ENCODE results near the gene RFXANK. TPM values are rescaled to one million over a fixed set of nuclear protein-coding genes. Genes with fewer than 3 reads are reported as not detected.
"Not testable (repeated sequence)": the region's sequence is repeated elsewhere in the genome, so short reads cannot be mapped to it uniquely, and the experiment has no call there.

The RFXANK gene
- total RNA-seq, 1 donor from 2014 or later, result 50.3 TPM

DNA sequence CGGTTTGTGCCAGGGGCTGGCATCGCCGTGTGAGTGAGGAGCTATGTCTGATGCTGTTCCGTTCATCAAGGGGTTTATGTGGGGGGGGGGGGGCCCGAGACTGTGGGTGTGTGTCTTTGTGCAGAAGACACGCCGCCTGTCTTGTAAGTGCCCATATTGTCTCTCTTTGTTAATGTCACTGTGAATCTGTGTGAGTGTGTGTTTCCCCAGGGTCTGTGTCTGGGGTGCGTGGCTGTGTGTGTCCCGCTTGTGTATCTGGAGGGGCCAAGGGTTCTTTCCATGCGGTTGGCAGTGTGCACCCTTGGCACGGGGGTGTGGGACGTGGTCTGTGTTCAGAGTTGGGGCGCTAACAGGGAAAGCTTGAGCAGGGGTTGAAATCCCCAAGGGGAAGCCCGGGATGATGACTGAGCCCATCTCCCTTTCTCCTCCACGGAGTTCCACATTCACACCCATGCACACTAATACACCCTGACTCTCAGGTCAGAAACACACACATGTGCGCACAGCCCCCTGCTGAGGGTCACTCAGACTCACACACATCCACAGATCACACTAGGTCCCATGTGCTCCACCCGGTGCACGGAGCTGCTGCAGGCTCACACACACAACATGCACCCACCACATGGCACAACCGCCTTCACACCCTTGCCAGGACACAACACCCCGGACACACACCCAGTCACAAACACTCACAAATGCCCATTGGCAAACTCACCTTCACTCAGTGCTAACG is 21.5 kb downstream of the RFXANK start:
- no peak overlapping the region for H3K4me3 ChIP-seq (ENCODE audit: low read depth, low read length)
- no peaks in the 10 kb centered on the region for H3K36me3 ChIP-seq (ENCODE audit: control insufficient read depth, insufficient read depth, low read length)
- DNase-seq (ENCODE audit: low read depth), result no peak
- peak; percentile 47 for FAIRE-seq
- peaks cover 13% of the 10 kb centered on the region for H3K27me3 ChIP-seq (ENCODE audit: control insufficient read depth, insufficient read depth, low read length)
- no peak for TF ChIP-seq CTCF (IDR thresholded peaks at IDR 0.05; ENCODE audit: insufficient read depth, low read length, severe bottlenecking)

DNA sequence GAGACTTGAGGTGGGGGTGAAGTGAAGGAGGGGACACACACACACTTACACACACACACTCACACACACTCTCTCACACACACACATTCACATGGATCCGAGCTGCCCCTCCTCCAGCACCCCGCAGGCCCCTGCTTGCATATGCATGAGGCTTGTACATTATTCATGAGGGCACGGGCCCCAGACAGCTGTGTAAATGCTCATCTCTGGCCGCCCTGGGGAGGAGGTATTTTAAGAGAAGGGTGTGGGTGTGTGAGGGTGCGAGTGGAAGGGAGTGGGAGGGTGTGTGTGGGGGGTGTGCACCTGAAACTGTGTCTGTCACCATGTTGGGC is 22.1 kb downstream of the RFXANK start:
- DNase-seq (ENCODE audit: low read depth) (no peak), FAIRE-seq (no peak)
- no peak overlapping the region for H3K4me3 ChIP-seq (ENCODE audit: low read depth, low read length)
- no peak for TF ChIP-seq CTCF (IDR thresholded peaks at IDR 0.05; ENCODE audit: insufficient read depth, low read length, severe bottlenecking)
- H3K27me3 ChIP-seq (ENCODE audit: control insufficient read depth, insufficient read depth, low read length), result peaks cover 13% of the 10 kb centered on the region
- H3K36me3 ChIP-seq (ENCODE audit: control insufficient read depth, insufficient read depth, low read length), result no peaks in the 10 kb centered on the region

DNA sequence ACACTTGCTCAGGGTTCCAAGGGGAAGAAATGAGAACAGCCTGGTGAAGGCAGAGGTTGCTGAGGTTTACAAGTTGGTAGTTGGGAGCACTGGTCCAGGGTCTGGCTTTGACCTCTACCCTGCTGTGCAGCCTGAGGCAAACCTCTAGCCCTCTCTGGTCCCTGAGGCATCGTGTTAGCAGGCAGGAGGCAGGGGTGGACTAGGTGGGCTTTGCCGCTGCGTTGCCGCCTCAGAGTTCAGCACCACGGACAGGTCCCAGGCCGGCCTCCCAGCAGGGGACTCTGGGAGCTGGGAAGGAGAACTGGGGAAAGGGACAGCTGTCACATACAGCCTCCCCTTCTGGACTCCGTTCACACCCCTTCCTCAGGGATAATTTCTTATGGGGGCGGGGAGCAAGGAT is 22.8 kb downstream of the RFXANK start:
- peaks cover 13% of the 10 kb centered on the region for H3K27me3 ChIP-seq (ENCODE audit: control insufficient read depth, insufficient read depth, low read length)
- TF ChIP-seq CTCF (IDR thresholded peaks at IDR 0.05; ENCODE audit: insufficient read depth, low read length, severe bottlenecking), result no peak
- no peak for FAIRE-seq
- no peaks in the 10 kb centered on the region for H3K36me3 ChIP-seq (ENCODE audit: control insufficient read depth, insufficient read depth, low read length)
- no peak overlapping the region for H3K4me3 ChIP-seq (ENCODE audit: low read depth, low read length)
- DNase-seq (ENCODE audit: low read depth), result peak; percentile 7

GRCh38 chr19:19215792-19216191 is 23.7 kb downstream of the RFXANK start:
- H3K4me3 ChIP-seq (ENCODE audit: low read depth, low read length), result no peak overlapping the region
- DNase-seq (ENCODE audit: low read depth) (no peak), FAIRE-seq (no peak)
- peaks cover 13% of the 10 kb centered on the region for H3K27me3 ChIP-seq (ENCODE audit: control insufficient read depth, insufficient read depth, low read length)
- no peak for TF ChIP-seq CTCF (IDR thresholded peaks at IDR 0.05; ENCODE audit: insufficient read depth, low read length, severe bottlenecking)
- no peaks in the 10 kb centered on the region for H3K36me3 ChIP-seq (ENCODE audit: control insufficient read depth, insufficient read depth, low read length)

DNA sequence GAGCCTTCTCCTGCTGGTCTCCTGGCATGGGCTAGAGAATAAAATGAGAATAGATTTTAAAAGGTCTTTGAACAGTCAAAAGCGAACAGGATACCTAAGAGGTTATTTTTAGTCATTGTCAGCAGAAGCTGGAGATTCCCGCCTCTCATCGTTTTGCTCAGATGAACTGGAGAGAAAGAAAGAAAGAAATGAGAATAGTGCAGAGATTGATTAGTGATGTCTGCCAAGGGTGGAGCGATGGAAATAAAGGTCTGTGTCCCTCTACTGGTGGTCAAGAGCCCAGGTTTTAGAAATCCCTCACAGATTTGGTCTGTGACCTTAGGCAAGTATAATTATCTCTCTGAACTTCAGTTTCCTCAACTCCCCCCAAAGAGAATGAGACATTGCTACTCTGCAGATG is 25.0 kb downstream of the RFXANK start:
- no peak for FAIRE-seq
- H3K4me3 ChIP-seq (ENCODE audit: low read depth, low read length), result no peak overlapping the region
- no peaks in the 10 kb centered on the region for H3K36me3 ChIP-seq (ENCODE audit: control insufficient read depth, insufficient read depth, low read length)
- peak; percentile 10 for DNase-seq (ENCODE audit: low read depth)
- H3K27me3 ChIP-seq (ENCODE audit: control insufficient read depth, insufficient read depth, low read length), result peaks cover 6% of the 10 kb centered on the region
- no peak for TF ChIP-seq CTCF (IDR thresholded peaks at IDR 0.05; ENCODE audit: insufficient read depth, low read length, severe bottlenecking)

DNA sequence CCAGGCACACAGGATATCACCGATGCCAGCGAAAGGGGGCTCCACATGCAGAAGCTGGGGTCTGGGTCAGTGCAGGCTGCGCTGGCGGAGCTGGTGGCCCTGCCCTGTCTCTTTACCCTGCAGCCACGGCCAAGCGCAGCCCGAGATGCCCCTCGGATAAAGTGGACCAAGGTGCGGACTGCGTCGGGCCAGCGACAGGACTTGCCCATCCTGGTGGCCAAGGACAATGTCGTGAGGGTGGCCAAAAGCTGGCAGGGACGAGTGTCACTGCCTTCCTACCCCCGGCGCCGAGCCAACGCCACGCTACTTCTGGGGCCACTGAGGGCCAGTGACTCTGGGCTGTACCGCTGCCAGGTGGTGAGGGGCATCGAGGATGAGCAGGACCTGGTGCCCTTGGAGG is 26.9 kb downstream of the RFXANK start:
- no peak for TF ChIP-seq CTCF (IDR thresholded peaks at IDR 0.05; ENCODE audit: insufficient read depth, low read length, severe bottlenecking)
- DNase-seq (ENCODE audit: low read depth) (no peak), FAIRE-seq (no peak)
- peaks cover 2% of the 10 kb centered on the region for H3K27me3 ChIP-seq (ENCODE audit: control insufficient read depth, insufficient read depth, low read length)
- no peaks in the 10 kb centered on the region for H3K36me3 ChIP-seq (ENCODE audit: control insufficient read depth, insufficient read depth, low read length)
- H3K4me3 ChIP-seq (ENCODE audit: low read depth, low read length), result no peak overlapping the region

GRCh38 chr19:19221000-19221399 is 28.9 kb downstream of the RFXANK start:
- H3K4me3 ChIP-seq (ENCODE audit: low read depth, low read length); DNase-seq (ENCODE audit: low read depth); H3K27me3 ChIP-seq (ENCODE audit: control insufficient read depth, insufficient read depth, low read length); H3K36me3 ChIP-seq (ENCODE audit: control insufficient read depth, insufficient read depth, low read length); FAIRE-seq: not testable (repeated sequence)

Measured in bronchial epithelial cell (primary cell).